Lung (tissue), 12 donors: ENCODE measurements around the gene LRPPRC. TPM values are rescaled to one million over a fixed set of nuclear protein-coding genes. Genes with fewer than 3 reads are reported as not detected.

Experiments used
- ATAC-seq: fragments of 200-7000 bp; cut with Tn5 transposase; one replicate; pipeline ENCODE4 v1.9.1; 2020; ENCODE audit warnings: moderate number of reproducible peaks; ENCODE audit not compliant: insufficient read depth, low FRiP score
- DNase-seq, 3 donors: peaks; one replicate each; pipeline ENCODE4 v3.0.0-alpha.2; 2013 to 2017
- H3K27ac ChIP-seq, 2 donors: one replicate each; pipeline ENCODE4 v1.5.1; 2013; ENCODE audit warnings: mild to moderate bottlenecking in 2 of 2, moderate library complexity in 2 of 2, control low read depth in 1 of 2, inconsistent platforms in 1 of 2, low read depth in 1 of 2, low read length in 1 of 2
- H3K27me3 ChIP-seq, 3 donors: one replicate each; pipeline ENCODE4 v1.5.1; 2013; ENCODE audit warnings: low read length in 2 of 3; ENCODE audit not compliant: control insufficient read depth in 3 of 3, insufficient read depth in 3 of 3
- H3K36me3 ChIP-seq, 4 donors: one replicate each; pipeline ENCODE4 v1.5.1; 2013; ENCODE audit warnings: low read length in 4 of 4, mild to moderate bottlenecking in 1 of 4, moderate library complexity in 1 of 4; ENCODE audit not compliant: control insufficient read depth in 4 of 4, insufficient read depth in 4 of 4
- H3K4me1 ChIP-seq, 5 donors: one replicate each; pipeline ENCODE4 v1.5.1; 2013; ENCODE audit warnings: low read length in 5 of 5, mild to moderate bottlenecking in 2 of 5, moderate library complexity in 1 of 5; ENCODE audit not compliant: control insufficient read depth in 5 of 5, insufficient read depth in 5 of 5
- H3K4me3 ChIP-seq: one replicate; pipeline ENCODE4 v1.5.1; 2013; ENCODE audit warnings: mild to moderate bottlenecking, control low read depth, moderate library complexity
- H3K9ac ChIP-seq, 2 donors: one replicate each; pipeline ENCODE4 v1.5.1; 2013; ENCODE audit warnings: low read length in 2 of 2, control low read depth in 1 of 2; ENCODE audit not compliant: insufficient read depth in 1 of 2
- H3K9me3 ChIP-seq, 4 donors: one replicate each; pipeline ENCODE4 v1.5.1; 2013; ENCODE audit warnings: low read length in 3 of 4, mild to moderate bottlenecking in 1 of 4, moderate library complexity in 1 of 4; ENCODE audit not compliant: control insufficient read depth in 4 of 4, insufficient read depth in 3 of 4
- WGBS, 2 donors: extraction: QIAGEN DNeasy Blood & Tissue Kit; methylation state at CpG; one replicate each; pipeline ENCODE4 v1.1.7; 2013; 5-methylcytosine and 5-hydroxymethylcytosine counted together
- polyA plus RNA-seq, 2 donors: library from polyadenylated mRNA; stranded (reverse); fragments of 200-250 nt; gene quantifications; one replicate each; pipeline ENCODE4 v1.2.1, GENCODE V29; 2013
- total RNA-seq, 2 donors: library from RNA; depleted of rRNA in 1 of 2; stranded (reverse); fragments of >200 nt in 1 of 2; gene quantifications; one replicate each; pipeline ENCODE4 v1.2.1, GENCODE V29; 2014 to 2021
- TF ChIP-seq, protein P1 (sequence below): IDR thresholded peaks from 2 replicates; pipeline ENCODE4 v1.5.1; 2012; ENCODE audit warnings: mild to moderate bottlenecking; ENCODE audit errors: control extremely low read depth, extremely low read depth
- donor health status: control.
- donor health status: control.
- donor health status: Bipolar disorder and iron deficiency.
- donor health status: healthy.
- donor health status: DM: yes; HTN: yes; CAD: no.

Gene LRPPRC
- total and polyA plus RNA-seq, 4 donors, result 29.5 to 96.6 (median 48.6) TPM

GRCh38 chr2:43841949-43842865 lies 153.6 kb downstream of the LRPPRC start:
- no peaks in the 10 kb centered on the region for H3K27me3 ChIP-seq
- DNase-seq (no peak), ATAC-seq (no peak)
- H3K4me1 ChIP-seq, result no peaks in the 10 kb centered on the region
- 89 to 96% methylated on average over 14 of the region's 14 CpGs for WGBS, 2 donors
- no peaks in the 10 kb centered on the region for H3K9me3 ChIP-seq
- TF ChIP-seq, protein P1, sequence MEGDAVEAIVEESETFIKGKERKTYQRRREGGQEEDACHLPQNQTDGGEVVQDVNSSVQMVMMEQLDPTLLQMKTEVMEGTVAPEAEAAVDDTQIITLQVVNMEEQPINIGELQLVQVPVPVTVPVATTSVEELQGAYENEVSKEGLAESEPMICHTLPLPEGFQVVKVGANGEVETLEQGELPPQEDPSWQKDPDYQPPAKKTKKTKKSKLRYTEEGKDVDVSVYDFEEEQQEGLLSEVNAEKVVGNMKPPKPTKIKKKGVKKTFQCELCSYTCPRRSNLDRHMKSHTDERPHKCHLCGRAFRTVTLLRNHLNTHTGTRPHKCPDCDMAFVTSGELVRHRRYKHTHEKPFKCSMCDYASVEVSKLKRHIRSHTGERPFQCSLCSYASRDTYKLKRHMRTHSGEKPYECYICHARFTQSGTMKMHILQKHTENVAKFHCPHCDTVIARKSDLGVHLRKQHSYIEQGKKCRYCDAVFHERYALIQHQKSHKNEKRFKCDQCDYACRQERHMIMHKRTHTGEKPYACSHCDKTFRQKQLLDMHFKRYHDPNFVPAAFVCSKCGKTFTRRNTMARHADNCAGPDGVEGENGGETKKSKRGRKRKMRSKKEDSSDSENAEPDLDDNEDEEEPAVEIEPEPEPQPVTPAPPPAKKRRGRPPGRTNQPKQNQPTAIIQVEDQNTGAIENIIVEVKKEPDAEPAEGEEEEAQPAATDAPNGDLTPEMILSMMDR, result no peak
- H3K27ac ChIP-seq, result no peak overlapping the region
- H3K4me3 ChIP-seq, result no peak overlapping the region
- H3K36me3 ChIP-seq, result no peaks in the 10 kb centered on the region
- no peak overlapping the region for H3K9ac ChIP-seq

- ATAC-seq, result no peak
These were observed 154.8 kb downstream of the LRPPRC start for GRCh38 chr2:43840965-43841364.

DNA sequence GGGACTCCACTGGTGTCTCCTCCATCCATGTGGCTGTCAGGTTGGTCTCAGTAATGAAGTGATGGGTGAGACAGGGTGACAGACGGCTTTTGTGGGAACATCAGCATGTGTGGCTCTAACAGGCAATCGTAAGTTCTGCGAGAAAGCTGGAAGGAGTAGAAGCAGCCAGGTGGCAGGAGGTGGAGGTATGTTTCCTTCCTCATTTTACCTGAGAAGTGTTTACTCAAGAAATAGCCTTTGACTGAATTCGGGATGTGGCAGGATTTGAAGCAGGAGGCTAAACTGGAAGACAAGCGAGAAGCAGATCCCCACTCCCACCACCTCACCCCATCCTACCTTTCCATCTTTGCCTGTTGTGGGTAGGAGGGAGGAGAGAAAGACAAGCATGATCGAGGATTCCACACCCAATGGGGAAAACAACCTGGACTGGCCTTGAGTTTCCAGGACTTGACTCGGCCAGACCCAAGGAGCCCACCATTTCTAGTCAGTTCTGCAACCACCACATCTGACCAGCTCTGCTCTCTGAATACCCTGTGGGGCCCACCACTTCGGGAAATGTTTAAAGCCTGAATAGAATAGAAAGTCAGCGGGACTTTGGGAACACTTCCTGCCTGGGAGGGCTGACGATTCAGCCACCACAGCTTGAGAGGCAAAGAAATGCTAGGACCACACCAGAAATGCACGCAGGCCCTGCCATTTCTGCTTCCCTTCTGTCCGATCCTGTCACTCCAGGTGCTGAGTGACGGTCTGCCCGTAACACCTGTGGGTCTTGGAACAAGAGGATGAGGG lies 155.8 kb downstream of the LRPPRC start:
- Histone ChIP-seq H3K36me3 (no peaks in the 10 kb centered on the region), H3K9me3 (no peaks in the 10 kb centered on the region), H3K9ac (no peak overlapping the region), H3K4me1 (no peaks in the 10 kb centered on the region), H3K27me3 (no peaks in the 10 kb centered on the region), H3K4me3 (no peak overlapping the region), H3K27ac (no peak overlapping the region)
- TF ChIP-seq, protein P1, result no peak
- WGBS, 2 donors, result 80% methylated on average over 14 of the region's 14 CpGs
- ATAC-seq (no peak), DNase-seq (no peak)

More at GRCh38 chr2:43840965-43841364, 154.8 kb downstream of the LRPPRC start:
- Histone ChIP-seq H3K9ac (no peak overlapping the region), H3K27ac (no peak overlapping the region), H3K36me3 (no peaks in the 10 kb centered on the region), H3K4me1 (no peaks in the 10 kb centered on the region), H3K9me3 (no peaks in the 10 kb centered on the region), H3K27me3 (no peaks in the 10 kb centered on the region), H3K4me3 (no peak overlapping the region)
- WGBS, 2 donors, result 73 to 93% methylated on average over 5 of the region's 5 CpGs
- no peak for DNase-seq
- TF ChIP-seq, protein P1, result no peak
